Stimulated activated CD8-positive, alpha-beta memory T cell treated with anti-CD3 and anti-CD28 coated beads, Interleukin-4, amount 100 ng/mL, for 4 hours (primary cell): ENCODE data around the gene S1PR1.
A peak's percentile ranks its signal among the peaks of the same experiment; 100 is the strongest.
"Not testable (repeated sequence)": the region's sequence is repeated elsewhere in the genome, so short reads cannot be mapped to it uniquely, and the experiment has no call there.

Experiments
- DNase-seq, 2 donors: peaks; one replicate each; pipeline ENCODE4 v3.0.0-alpha.2; 2020; ENCODE audit warnings: low read depth in 2 of 2, low spot score in 1 of 2

Gene S1PR1

GRCh38 chr1:101219924-101220870 is 16.6 kb upstream of the S1PR1 start:
- DNase-seq = no peak

GRCh38 chr1:101220906-101221305 is 15.9 kb upstream of the S1PR1 start:
- no peak for DNase-seq

GRCh38 chr1:101221945-101222429 is 14.8 kb upstream of the S1PR1 start:
- DNase-seq = no peak

- no peak for DNase-seq
Observed at GRCh38 chr1:101227837-101228236, 9.0 kb upstream of the S1PR1 start.

GRCh38 chr1:101228424-101229134 is 8.2 kb upstream of the S1PR1 start:
- DNase-seq = no peak

GRCh38 chr1:101232182-101232581 is 4.6 kb upstream of the S1PR1 start:
- not testable (repeated sequence) for DNase-seq

- no peak for DNase-seq
Observed at GRCh38 chr1:101233495-101233894, 3.3 kb upstream of the S1PR1 start.

- DNase-seq = no peak
Observed at GRCh38 chr1:101235216-101235695, 1.6 kb upstream of the S1PR1 start.

GRCh38 chr1:101235696-101236515 is 913 bp upstream of the S1PR1 start:
- DNase-seq = peak in 1 of 2 donors; percentile 30

- no peak for DNase-seq
Observed at GRCh38 chr1:101237229-101237837, 514 bp downstream of the S1PR1 start.

GRCh38 chr1:101238031-101238628 is 1.3 kb downstream of the S1PR1 start:
- peak in 1 of 2 donors; percentile 59 for DNase-seq

- peak; percentile 68 to 84 for DNase-seq
Observed at GRCh38 chr1:101238681-101239094, 1.9 kb downstream of the S1PR1 start.

- DNase-seq = peak in 1 of 2 donors; percentile 39
Observed at GRCh38 chr1:101239095-101240040, 2.5 kb downstream of the S1PR1 start.

GRCh38 chr1:101240041-101240430 is 3.2 kb downstream of the S1PR1 start:
- no peak for DNase-seq

GRCh38 chr1:101241485-101242225 is 4.8 kb downstream of the S1PR1 start:
- no peak for DNase-seq

- no peak for DNase-seq
Observed at GRCh38 chr1:101242324-101243050, 5.7 kb downstream of the S1PR1 start.

GRCh38 chr1:101243751-101244150 is 6.9 kb downstream of the S1PR1 start:
- no peak for DNase-seq

- DNase-seq = no peak
Observed at GRCh38 chr1:101244842-101245241, 8.0 kb downstream of the S1PR1 start.
